ENCODE data around the gene KATNBL1. TPM values are rescaled to one million over a fixed set of nuclear protein-coding genes. Genes with fewer than 3 reads are reported as not detected.

KATNBL1 gene
- total RNA-seq, 1 experiment from 2014 or later = 46.1 TPM

DNA sequence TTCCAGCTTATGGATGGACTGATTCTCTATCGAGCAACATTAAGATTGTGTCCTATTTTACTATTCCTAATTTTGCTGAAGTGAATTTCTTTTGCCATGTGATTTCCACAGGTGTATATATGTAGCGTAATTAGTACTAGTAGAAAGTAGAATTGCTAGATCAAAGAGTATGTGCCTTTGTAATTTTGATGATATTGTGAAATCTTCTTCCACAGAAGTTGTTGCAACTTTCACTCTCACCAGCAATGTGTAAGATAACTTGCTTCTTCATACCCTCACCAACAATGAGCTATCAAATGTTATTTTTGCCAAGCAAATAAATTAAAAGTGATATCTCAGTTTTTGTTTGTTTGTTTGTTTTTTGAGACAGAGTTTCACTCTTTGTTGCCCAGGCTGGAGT lies 102.6 kb downstream of the KATNBL1 start:
- TF ChIP-seq POLR2AphosphoS5 (IDR thresholded peaks at IDR 0.05; ENCODE audit: low read depth, low read length) (no peak), TCF7L2 (IDR thresholded peaks at IDR 0.05; ENCODE audit: low read depth, low read length) (no peak), SIN3A (IDR thresholded peaks at IDR 0.05; ENCODE audit: borderline replicate concordance, insufficient read depth, low read depth, low read length) (no peak)
- TF ChIP-seq, protein P1, sequence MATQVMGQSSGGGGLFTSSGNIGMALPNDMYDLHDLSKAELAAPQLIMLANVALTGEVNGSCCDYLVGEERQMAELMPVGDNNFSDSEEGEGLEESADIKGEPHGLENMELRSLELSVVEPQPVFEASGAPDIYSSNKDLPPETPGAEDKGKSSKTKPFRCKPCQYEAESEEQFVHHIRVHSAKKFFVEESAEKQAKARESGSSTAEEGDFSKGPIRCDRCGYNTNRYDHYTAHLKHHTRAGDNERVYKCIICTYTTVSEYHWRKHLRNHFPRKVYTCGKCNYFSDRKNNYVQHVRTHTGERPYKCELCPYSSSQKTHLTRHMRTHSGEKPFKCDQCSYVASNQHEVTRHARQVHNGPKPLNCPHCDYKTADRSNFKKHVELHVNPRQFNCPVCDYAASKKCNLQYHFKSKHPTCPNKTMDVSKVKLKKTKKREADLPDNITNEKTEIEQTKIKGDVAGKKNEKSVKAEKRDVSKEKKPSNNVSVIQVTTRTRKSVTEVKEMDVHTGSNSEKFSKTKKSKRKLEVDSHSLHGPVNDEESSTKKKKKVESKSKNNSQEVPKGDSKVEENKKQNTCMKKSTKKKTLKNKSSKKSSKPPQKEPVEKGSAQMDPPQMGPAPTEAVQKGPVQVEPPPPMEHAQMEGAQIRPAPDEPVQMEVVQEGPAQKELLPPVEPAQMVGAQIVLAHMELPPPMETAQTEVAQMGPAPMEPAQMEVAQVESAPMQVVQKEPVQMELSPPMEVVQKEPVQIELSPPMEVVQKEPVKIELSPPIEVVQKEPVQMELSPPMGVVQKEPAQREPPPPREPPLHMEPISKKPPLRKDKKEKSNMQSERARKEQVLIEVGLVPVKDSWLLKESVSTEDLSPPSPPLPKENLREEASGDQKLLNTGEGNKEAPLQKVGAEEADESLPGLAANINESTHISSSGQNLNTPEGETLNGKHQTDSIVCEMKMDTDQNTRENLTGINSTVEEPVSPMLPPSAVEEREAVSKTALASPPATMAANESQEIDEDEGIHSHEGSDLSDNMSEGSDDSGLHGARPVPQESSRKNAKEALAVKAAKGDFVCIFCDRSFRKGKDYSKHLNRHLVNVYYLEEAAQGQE (IDR thresholded peaks at IDR 0.05; ENCODE audit: insufficient read depth in 1 of 2, low read depth in 2 of 2, low read length in 1 of 2) = no peak
- TF ChIP-seq, protein P2, sequence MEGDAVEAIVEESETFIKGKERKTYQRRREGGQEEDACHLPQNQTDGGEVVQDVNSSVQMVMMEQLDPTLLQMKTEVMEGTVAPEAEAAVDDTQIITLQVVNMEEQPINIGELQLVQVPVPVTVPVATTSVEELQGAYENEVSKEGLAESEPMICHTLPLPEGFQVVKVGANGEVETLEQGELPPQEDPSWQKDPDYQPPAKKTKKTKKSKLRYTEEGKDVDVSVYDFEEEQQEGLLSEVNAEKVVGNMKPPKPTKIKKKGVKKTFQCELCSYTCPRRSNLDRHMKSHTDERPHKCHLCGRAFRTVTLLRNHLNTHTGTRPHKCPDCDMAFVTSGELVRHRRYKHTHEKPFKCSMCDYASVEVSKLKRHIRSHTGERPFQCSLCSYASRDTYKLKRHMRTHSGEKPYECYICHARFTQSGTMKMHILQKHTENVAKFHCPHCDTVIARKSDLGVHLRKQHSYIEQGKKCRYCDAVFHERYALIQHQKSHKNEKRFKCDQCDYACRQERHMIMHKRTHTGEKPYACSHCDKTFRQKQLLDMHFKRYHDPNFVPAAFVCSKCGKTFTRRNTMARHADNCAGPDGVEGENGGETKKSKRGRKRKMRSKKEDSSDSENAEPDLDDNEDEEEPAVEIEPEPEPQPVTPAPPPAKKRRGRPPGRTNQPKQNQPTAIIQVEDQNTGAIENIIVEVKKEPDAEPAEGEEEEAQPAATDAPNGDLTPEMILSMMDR (IDR thresholded peaks at IDR 0.05) = no peak
- Histone ChIP-seq H3K4me1 (ENCODE audit: control insufficient read depth, insufficient read depth, low read length) (no peaks in the 10 kb centered on the region), H3K9me3 (ENCODE audit: control insufficient read depth, insufficient read depth, low read depth, low read length) (no peaks in the 10 kb centered on the region), H3K27me3 (ENCODE audit: control insufficient read depth, insufficient read depth, low read length) (no peaks in the 10 kb centered on the region), H3K36me3 (ENCODE audit: control insufficient read depth, insufficient read depth, low read length) (no peaks in the 10 kb centered on the region), H3K27ac (ENCODE audit: low read length) (no peak overlapping the region), H3K4me3 (ENCODE audit: low read depth in 2 of 2, low read length in 2 of 2) (no peak overlapping the region)
- ATAC-seq (no peak), DNase-seq (ENCODE audit: low read depth, low spot score) (no peak)
- ChIA-PET POLR2A (no interaction called here), CTCF (no interaction called here)
- no TSS peak for BruUV-seq (replicated peaks)
- in situ Hi-C loops (cut with HindIII; ENCODE audit: low pct_unique_long_range_greater_than_20kb, low sequenced_read_pairs) (no loop called here), intact Hi-C loops (cut with micrococcal nuclease; ENCODE audit: unreplicated experiment) (no loop called here)

DNA sequence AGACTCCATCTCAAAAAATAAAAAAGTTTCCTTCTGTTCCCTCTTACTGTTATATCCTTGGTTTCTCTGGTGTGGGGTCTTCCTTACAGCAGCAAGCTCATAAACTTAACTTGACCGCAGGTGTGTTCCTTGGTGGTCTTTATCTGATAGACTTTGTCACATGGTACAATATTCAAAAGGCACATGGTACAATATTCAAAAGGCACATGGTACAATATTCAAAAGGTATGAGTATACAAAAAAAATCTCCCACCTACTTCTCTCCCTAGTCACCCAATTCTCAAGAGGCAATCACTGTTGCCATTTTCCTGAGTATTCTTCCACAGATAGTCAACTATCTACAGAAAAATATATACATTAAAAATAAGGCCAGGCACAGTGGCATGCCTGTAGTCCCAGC lies 103.5 kb downstream of the KATNBL1 start:
- ChIA-PET CTCF (no interaction called here), POLR2A (no interaction called here)
- H3K27ac ChIP-seq (ENCODE audit: low read length) = no peak overlapping the region
- H3K4me3 ChIP-seq (ENCODE audit: low read depth in 2 of 2, low read length in 2 of 2) = no peak overlapping the region
- no peaks in the 10 kb centered on the region for H3K36me3 ChIP-seq (ENCODE audit: control insufficient read depth, insufficient read depth, low read length)
- TF ChIP-seq POLR2AphosphoS5 (IDR thresholded peaks at IDR 0.05; ENCODE audit: low read depth, low read length) = no peak
- TF ChIP-seq, protein P1 (IDR thresholded peaks at IDR 0.05; ENCODE audit: insufficient read depth in 1 of 2, low read depth in 2 of 2, low read length in 1 of 2) = no peak
- no peak for TF ChIP-seq TCF7L2 (IDR thresholded peaks at IDR 0.05; ENCODE audit: low read depth, low read length)
- no peak for TF ChIP-seq SIN3A (IDR thresholded peaks at IDR 0.05; ENCODE audit: borderline replicate concordance, insufficient read depth, low read depth, low read length)
- TF ChIP-seq, protein P2 (IDR thresholded peaks at IDR 0.05) = no peak
- BruUV-seq (replicated peaks) = no TSS peak
- DNase-seq (ENCODE audit: low read depth, low spot score) = no peak
- H3K4me1 ChIP-seq (ENCODE audit: control insufficient read depth, insufficient read depth, low read length) = no peaks in the 10 kb centered on the region
- no peak for ATAC-seq
- no peaks in the 10 kb centered on the region for H3K9me3 ChIP-seq (ENCODE audit: control insufficient read depth, insufficient read depth, low read depth, low read length)
- intact Hi-C loops (cut with micrococcal nuclease; ENCODE audit: unreplicated experiment) = no loop called here
- in situ Hi-C loops (cut with HindIII; ENCODE audit: low pct_unique_long_range_greater_than_20kb, low sequenced_read_pairs) = no loop called here
- H3K27me3 ChIP-seq (ENCODE audit: control insufficient read depth, insufficient read depth, low read length) = no peaks in the 10 kb centered on the region

Measured in Panc1 (cell line).